Measurements from ENCODE around the gene SPTB.

GRCh38 chr14:64732066-64732465 lies 147.6 kb downstream of the SPTB start:
- TF ChIP-seq CTCF (IDR thresholded peaks at IDR 0.05; ENCODE audit: poor library complexity) (no peak), EZH2phosphoT487 (IDR thresholded peaks at IDR 0.05; ENCODE audit: low read depth, severe bottlenecking, unreplicated experiment) (no peak), EZH2 (IDR thresholded peaks at IDR 0.05; ENCODE audit: borderline replicate concordance) (no peak)

Measured in hepatocyte (in vitro differentiated cells).